GM18867 (cell line): ENCODE results near the gene TBC1D22A.

Source experiments
- ATAC-seq: cut with Tn5 transposase; IDR thresholded peaks from one replicate; pipeline ENCODE4 v1.9.1; 2021; ENCODE audit warnings: mild to moderate bottlenecking, moderate library complexity; ENCODE audit not compliant: unreplicated experiment

TBC1D22A gene

DNA sequence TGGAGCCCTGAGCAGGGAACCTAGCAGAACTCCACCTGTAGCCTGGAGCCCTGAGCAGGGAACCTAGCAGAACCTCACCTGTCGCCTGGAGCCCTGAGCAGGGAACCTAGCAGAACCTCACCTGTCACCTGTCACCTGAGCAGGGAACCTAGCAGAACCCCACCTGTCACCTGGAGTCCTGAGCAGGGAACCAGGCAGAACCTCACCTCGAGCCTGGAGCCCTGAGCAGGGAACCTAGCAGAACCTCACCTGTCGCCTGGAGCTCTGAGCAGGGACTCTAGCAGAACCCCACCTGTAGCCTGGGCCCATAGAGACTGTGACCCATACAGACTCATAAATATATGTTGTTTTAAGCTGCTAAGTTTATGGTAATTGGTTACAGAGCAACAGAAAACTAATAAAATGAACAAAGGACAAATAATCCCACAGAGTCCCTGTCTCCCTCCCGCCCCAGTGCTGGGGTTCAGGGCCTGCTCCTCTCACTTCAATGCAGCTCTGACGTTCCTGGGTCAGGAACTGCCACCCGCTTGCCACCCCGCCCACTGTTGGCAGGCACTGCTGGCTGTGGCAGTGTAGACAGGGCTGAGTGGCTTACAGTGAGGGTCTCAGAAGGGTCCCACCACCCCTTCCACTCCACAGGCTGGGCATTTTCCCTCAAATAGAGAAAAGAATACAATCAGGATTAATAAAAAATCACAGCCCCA, 259.1 kb downstream of the TBC1D22A start:
- no peak for ATAC-seq

GRCh38 chr22:47022075-47022473, 259.6 kb downstream of the TBC1D22A start:
- no peak for ATAC-seq

GRCh38 chr22:47022475-47022874, 260.0 kb downstream of the TBC1D22A start:
- ATAC-seq = no peak

DNA sequence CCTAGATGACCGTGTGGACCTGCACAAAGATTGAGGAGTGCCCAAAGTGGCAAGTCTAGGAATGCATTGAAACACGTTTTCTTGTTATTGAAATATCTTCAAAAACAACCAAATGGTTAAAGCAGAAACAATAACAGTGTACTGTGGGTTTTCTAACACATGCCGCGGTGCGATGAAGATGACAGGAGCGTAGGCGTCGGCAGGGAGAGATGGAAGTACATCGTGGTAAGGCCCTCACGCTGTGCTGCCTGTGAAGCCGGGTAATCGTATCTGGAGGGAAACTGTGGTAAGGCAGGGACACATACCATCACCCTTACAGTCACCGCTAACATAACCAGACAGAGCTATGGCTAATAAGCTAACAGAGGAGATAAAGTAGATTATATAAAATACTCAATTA, 261.4 kb downstream of the TBC1D22A start:
- no peak for ATAC-seq

DNA sequence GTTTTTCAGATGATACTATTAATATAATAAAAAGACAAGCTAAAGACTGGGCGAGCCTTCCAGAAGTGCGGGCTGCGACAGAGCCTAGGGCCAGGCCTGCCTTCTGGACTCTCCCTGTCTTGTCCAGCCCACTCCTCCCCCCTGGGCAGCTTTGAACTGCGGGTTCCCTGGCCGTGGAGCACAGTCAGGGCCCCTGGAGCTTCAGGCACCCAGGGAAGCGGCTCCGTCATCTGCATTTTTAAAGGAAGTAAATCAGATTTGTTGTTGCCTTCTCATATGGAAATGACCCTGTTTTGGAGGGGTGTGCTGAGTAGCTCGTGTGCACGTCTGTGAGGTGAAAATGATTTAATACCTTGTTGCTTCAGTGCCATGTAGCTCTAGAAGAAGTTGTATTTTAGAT, 265.3 kb downstream of the TBC1D22A start:
- no peak for ATAC-seq

DNA sequence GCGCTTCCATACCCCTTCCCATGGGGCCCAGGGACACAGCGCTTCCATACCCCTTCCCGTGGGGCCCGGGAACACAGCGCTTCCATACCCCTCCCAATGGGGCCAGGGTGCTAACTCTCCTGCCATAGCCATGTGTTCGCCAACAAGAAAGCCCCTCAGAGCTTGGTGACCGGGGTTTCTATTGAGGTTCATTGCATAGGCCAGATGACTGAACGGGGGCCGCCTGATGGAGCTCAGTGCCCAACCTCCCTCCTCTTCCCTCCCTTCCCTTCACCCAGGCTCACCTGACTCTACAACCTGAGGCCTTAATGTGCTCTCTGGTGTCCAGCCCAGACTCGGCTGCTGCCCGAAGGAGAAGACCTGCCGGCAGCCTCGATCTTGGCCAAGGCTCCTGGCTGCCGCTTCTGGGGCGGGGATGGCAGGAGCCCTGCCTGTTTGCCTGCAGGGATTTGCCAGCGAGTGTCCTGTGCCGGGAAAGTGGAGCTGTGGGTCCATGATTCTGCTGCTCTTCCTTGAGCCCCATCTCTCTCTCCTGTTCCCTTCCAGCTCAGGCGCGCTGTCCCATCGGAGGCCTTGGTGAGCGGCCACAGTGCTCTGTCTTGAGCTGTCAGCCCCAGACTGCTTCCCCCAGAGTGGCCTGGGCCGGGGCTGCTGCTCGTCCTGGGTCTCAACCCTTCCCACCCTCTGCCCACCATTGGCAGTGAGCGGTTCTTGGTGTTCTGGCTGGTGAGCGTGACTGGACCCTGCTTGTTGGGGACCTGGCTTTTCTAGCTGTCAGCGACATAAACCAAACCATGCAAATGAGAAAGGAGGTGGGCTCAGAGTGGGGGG, 267.0 kb downstream of the TBC1D22A start:
- ATAC-seq = no peak

DNA sequence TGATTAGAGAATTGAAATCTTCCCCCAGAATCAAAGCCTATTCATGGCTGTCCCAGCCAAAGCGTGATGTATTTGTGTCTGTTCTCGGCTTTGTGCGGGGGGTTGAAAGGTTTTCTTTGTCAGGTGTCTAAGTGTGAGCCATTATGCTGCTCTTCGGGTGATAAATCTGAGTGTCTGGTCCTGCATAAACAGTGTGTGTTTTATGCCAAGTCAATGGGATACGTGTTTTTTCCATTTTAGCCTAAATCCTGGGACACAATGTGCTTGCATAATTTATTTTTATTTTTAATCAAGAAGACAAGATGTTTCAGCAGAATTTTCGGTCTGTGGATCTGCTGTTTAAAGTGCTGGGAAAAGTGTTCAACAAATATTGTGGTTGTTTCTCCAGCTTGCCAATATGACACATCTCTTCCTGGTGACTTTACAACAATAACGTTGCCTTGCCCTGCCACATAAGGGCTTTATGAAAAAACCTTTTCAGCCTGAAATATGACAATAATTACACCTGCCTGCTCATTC, 267.8 kb downstream of the TBC1D22A start:
- no peak for ATAC-seq

- ATAC-seq = no peak
These were observed 268.6 kb downstream of the TBC1D22A start for GRCh38 chr22:47030881-47031627.

DNA sequence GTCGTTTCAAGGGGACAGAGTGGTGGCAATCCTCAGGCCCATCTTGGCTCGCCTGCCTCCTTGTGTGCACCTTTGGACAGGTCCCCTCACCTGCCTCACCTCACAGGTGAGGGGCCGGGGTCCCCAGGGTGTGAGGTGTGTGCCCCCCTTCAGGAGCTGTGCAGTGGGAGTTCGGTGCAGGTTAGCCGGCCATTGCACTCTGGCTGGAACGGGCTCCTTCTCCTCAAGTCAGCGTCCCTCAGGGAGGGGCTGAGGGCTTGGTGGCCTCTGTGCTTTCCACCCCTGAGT, 269.1 kb downstream of the TBC1D22A start:
- ATAC-seq = no peak

GRCh38 chr22:47032091-47032943, 269.9 kb downstream of the TBC1D22A start:
- no peak for ATAC-seq

DNA sequence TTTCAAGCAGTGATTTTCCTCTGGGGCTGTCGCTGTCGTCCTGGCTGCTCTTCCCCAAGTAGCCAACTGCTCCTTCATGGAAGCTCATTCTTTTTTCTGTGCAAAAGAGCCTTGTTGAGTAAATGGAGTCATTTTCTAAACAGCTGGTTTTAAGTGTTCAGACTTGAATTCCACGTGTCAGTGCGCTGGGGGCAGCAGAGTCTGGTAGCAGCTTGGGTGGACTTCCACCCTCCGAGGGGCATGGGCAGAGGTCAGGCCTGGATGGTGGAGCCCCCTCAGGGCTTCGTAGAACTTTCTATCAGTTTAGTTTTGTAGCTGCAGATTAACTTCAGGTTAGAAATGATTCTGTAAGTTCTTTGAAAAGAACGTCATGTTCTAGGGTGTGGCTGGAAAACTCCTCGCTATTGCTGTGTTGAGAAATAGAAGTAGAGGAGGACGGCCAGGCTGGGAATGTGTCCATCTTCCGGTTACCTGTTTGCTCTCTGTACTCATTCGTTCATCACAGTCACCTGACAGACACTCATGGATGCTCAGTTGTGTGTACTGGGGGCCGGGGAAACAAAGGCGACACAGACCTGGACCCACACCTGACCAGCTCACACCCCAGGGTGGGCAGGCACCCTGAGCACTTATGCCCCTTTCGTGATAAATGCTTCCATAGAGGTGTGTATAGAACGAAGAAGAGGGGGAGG, 270.7 kb downstream of the TBC1D22A start:
- no peak for ATAC-seq

DNA sequence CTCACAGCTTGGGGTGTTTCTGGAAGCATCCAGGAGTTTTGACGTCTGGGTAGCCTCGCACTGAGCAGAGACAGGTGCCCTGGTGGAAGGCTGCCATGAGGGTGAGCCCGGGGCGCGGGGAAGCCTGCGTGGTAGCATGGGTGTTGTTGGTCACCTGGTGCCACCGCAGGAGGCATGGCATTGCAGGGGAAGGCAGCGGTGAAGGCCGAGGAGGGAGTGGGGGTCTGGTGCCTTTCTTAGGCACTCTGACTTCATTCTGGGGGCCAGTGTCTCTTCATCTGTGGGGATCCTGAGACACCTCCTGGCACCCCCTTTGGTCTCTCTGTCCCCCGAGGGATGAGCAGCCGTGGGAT, 271.2 kb downstream of the TBC1D22A start:
- no peak for ATAC-seq

- ATAC-seq = no peak
These were observed 271.8 kb downstream of the TBC1D22A start for GRCh38 chr22:47034076-47034808.

- ATAC-seq = no peak
These were observed 272.5 kb downstream of the TBC1D22A start for GRCh38 chr22:47034905-47035419.

GRCh38 chr22:47035425-47035881, 273.0 kb downstream of the TBC1D22A start:
- no peak for ATAC-seq

DNA sequence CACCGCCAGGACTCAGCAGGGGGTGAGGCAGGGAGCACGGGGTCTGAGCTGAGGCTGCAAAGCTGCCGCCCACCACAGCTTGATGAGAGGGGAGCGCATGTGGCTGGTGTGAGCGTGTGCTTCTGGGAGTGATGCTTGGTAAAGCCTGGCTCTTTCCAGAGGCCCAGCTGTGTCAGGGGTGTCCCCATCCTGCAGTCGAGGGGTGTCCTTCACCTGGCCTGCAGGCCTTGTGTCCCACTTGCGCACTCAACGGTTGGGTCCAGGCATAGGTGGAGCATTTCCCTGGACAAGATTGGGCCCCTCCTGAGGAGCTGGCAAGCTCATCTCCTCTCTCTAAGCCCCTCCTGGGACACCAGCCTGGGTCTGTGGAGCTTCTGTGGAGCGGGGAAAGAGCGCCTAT, 273.9 kb downstream of the TBC1D22A start:
- ATAC-seq = no peak

GRCh38 chr22:47036936-47037485, 274.6 kb downstream of the TBC1D22A start:
- ATAC-seq = no peak

DNA sequence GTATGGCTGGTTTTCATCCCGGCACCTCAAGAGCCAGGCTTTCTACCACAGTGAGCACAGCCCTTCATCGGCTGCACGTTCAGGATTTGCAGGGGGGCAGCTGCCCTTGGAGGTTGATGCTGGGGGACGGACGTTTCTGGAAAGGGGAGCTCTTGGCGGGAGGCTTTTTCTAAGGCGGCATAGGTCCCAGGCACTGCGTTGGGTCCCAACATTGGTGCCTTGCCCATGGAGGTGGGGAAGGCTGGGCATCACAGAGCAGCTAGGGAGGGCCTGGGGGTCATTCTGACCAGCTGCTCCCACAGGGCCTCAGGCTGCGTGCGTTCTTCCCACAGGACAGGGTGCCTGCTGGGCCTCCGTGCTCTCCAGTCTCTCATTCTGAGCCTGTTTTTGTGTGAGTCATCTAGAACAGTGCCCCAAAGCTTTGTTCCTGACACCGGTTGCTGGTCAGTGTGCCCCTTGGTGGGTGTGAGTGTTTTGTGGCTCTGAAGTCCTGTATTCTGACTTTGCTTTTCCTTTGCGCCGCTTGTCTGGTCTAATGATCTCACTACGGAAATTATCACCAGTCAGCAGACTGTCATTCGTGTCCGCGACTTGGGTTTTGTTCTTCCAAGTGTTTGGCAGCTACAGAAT, 275.9 kb downstream of the TBC1D22A start:
- no peak for ATAC-seq
